GM19043 (cell line): ENCODE measurements around the gene DLL1.
"Not testable (repeated sequence)": the region's sequence is repeated elsewhere in the genome, so short reads cannot be mapped to it uniquely, and the experiment has no call there.

Experiments used
- ATAC-seq: cut with Tn5 transposase; IDR thresholded peaks from one replicate; pipeline ENCODE4 v1.9.1; 2021; ENCODE audit warnings: low read depth; ENCODE audit not compliant: unreplicated experiment

Gene DLL1

GRCh38 chr6:170269151-170269845, 21.6 kb downstream of the DLL1 start:
- no peak for ATAC-seq

GRCh38 chr6:170268216-170269129, 22.4 kb downstream of the DLL1 start:
- ATAC-seq = no peak

DNA sequence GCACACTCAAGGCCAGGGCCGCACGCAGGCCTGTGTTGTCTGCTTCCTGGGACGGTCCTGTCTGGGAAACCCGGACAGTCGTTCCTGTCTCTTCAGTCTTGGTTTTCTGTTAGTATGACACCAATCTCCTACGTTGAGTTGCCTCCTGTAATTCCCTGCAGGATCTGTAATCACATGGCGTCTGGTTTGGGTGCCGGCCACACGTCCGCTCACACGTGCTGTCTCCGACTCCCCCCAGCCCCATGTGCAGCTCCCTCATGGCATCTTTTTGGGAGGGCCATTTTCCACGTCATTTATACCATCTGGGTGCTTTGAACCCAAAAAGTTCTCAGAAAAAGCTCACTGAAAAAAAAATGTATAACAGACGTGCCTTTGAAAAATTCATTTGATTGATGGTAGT, 23.2 kb downstream of the DLL1 start:
- no peak for ATAC-seq

GRCh38 chr6:170266061-170266825, 24.6 kb downstream of the DLL1 start:
- ATAC-seq = no peak

DNA sequence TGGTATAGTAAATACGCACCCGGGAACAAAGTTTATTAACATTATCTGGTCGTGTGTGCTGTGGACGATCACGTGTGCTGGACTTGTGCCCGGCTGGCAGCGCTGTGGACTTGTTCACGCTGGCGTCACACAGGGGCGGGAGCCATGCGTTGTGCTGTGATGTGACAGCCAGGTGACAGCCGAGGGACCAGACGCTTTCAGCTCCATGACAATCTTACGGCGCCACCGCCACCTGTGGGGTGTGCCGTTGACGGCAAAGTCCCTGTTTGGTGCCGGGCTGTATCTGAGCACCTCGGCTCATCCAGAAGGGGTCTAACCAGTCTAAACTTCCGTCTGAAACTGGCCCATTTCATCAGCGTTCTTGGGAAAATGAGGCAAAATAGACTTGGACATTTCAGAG, 25.2 kb downstream of the DLL1 start:
- ATAC-seq = no peak

- not testable (repeated sequence) for ATAC-seq
These were observed 26.2 kb downstream of the DLL1 start for GRCh38 chr6:170264644-170265043.

- ATAC-seq = no peak
These were observed 26.8 kb downstream of the DLL1 start for GRCh38 chr6:170264086-170264485.

- ATAC-seq = no peak
These were observed 27.5 kb downstream of the DLL1 start for GRCh38 chr6:170263410-170263809.

GRCh38 chr6:170262489-170263088, 28.3 kb downstream of the DLL1 start:
- ATAC-seq = no peak

DNA sequence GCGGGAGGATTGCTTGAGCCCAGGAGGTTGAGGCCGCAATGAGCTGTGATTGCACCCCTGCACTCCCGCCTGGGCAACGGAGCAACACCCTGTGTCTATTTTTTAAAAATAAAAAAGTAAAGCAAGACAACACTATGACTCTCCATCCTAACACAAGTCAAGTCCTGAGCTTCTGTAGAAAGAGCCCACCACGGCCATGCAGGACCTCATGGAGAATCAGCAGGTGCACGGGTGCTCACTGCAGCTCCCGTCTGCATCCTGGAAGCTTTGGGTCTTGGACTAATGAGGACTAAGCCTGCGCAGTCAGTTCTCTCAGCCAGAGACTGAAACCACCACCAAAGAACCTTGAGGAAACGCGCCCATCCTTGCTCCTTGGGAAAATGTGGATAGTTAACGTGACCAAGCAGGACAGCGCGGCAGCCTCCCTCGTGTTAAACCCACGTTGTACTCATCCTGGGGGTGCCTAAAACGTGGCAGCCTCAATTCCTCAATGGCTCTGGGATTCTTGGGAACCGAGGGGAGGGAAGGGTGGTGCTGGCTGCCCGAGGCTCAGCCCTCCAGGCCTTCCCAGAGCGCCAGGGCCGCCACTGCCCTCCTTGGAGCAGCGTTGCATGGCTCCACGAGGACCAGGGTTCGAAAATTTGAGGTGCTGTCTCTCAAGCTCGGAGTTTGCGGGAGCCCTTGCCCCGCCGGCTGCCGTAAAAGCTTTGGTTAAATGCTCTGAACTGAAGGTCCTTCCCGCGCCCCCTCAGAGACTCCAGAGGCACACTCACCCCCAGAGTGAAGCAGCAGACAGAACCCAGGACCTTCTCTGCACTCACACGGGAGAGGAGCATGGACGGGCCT, 29.0 kb downstream of the DLL1 start:
- ATAC-seq = no peak

DNA sequence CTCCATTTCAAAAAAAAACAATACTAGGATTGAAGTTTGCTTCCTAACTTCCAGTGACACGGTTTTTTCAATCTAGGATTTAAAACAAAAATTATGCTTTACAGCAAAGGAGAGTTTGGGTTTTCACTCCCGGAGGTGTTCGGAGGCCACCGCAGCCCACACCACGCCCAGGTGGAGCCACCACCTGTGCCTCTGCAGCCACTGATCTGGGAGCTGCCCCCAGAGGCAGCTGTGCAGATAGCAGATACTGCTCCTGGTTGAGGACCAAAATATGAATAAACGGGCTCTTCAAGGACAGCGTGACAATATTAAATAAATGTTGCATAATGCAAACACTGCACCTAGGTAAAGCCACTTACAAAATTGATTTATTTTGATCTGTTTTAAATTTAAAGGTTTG, 30.2 kb downstream of the DLL1 start:
- no peak for ATAC-seq

- ATAC-seq = no peak
These were observed 31.6 kb downstream of the DLL1 start for GRCh38 chr6:170259278-170259677.

DNA sequence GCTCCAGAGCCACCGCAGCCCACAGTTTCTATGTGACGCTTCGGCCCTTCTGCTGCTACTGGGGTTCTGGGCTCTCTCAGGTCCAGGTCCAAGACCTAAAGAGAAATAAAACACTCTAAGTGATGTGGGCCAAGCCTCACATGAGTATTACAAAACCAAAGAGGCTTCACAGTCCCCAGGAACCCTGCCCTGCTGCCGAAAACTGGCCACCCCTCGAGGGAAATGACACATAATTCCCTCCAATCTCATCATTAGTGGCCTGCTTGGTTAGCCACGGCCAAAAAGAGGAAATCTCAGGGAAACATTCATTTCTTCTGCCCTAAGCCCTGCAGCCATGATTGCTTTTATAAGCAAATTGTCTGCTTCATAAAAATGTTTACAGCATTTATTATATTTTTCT, 32.5 kb downstream of the DLL1 start:
- no peak for ATAC-seq

DNA sequence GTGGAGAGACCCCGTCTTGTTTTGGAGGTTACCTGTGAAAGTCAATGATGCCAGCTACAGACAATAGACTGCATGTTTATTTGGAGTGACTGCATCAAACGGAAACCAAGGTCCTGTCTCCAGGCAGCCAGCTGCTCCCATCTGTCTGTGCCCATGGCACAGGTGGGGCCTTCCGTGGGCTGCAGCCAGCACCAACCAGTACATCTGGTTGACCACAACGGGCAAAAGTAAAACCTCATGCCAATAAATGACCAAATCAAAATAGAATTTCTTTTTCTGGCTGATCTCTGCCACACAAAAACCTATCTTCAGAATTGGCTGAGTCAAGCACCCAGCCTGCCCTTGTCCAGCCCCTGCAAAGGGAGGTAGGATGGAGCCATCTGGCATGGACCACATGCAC, 33.5 kb downstream of the DLL1 start:
- ATAC-seq = no peak

- no peak for ATAC-seq
These were observed 34.2 kb downstream of the DLL1 start for GRCh38 chr6:170256641-170257040.

GRCh38 chr6:170255426-170256125, 35.3 kb downstream of the DLL1 start:
- ATAC-seq = no peak

DNA sequence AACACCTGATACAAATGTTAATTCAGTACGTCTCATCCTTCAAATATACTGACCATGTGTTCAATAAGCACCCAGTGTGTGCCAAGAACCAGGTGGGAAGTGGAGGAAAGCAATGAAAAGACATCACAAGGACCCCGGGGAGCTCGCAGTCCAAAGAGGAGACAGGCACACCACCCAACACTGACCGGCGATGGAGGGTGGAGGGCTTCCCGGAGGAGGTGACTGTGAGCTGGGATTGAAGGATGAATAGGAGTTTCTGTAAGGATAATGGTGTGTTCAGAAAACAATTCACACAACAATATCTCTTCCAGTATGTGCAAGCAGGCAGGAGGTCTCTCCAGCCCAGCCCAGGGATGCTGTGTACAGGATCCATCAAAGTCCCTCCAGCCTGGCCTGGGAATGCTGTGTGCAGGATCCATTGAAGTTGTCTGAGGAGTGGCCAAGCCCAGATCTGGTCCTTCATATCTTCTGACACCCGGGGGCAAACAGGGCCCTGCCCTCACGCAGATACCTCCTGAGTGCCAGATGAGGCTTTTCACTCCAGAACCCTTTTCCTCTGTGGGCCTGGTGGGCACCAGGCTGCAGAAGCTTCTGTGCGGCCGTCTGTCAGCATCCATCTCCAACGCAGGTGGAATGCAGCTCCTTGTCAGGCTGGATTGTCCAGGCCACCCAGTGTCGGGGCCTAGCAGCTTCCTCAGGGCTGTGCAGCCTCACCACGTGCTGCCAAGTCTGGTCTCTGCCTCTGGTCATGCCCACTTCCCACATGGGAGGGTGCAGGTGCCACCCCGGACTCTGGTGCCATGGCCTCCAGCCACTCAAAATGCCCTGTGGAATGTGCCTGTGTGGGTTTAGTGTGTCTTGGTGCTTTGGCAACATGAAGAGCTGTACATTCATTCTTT, 36.3 kb downstream of the DLL1 start:
- no peak for ATAC-seq

- no peak for ATAC-seq
These were observed 37.0 kb downstream of the DLL1 start for GRCh38 chr6:170253910-170254269.
